Hepatocyte (in vitro differentiated cells): ENCODE results near the gene ANO6.

Experiments used
- EZH2 ChIP-seq: fragments of 200-600 bp; sonication (generic); IDR thresholded peaks from 2 replicates; pipeline ENCODE4 v1.6.1; 2016; ENCODE audit warnings: antibody characterized with exemption, mild to moderate bottlenecking, borderline replicate concordance
- EZH2phosphoT487 ChIP-seq: fragments of 200-600 bp; sonication (generic); IDR thresholded peaks from one replicate; pipeline ENCODE4 v1.6.1; 2018; ENCODE audit warnings: antibody characterized with exemption, mild to moderate bottlenecking, low read depth, moderate library complexity; ENCODE audit not compliant: unreplicated experiment, severe bottlenecking
- TF ChIP-seq, protein P1 (sequence below): fragments of 200-600 bp; sonication (generic); IDR thresholded peaks from 2 replicates; pipeline ENCODE4 v1.5.1; 2016; ENCODE audit warnings: antibody characterized with exemption, mild to moderate bottlenecking; ENCODE audit not compliant: poor library complexity

- TF ChIP-seq, protein P1, sequence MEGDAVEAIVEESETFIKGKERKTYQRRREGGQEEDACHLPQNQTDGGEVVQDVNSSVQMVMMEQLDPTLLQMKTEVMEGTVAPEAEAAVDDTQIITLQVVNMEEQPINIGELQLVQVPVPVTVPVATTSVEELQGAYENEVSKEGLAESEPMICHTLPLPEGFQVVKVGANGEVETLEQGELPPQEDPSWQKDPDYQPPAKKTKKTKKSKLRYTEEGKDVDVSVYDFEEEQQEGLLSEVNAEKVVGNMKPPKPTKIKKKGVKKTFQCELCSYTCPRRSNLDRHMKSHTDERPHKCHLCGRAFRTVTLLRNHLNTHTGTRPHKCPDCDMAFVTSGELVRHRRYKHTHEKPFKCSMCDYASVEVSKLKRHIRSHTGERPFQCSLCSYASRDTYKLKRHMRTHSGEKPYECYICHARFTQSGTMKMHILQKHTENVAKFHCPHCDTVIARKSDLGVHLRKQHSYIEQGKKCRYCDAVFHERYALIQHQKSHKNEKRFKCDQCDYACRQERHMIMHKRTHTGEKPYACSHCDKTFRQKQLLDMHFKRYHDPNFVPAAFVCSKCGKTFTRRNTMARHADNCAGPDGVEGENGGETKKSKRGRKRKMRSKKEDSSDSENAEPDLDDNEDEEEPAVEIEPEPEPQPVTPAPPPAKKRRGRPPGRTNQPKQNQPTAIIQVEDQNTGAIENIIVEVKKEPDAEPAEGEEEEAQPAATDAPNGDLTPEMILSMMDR = no peak
- no peak for TF ChIP-seq EZH2
- TF ChIP-seq EZH2phosphoT487 = no peak
These were observed 253.1 kb downstream of the ANO6 start for GRCh38 chr12:45468751-45469615.
